Smooth muscle cell (in vitro differentiated cells): ENCODE data around the gene MAPK11. TPM values are rescaled to one million over a fixed set of nuclear protein-coding genes. Genes with fewer than 3 reads are reported as not detected.

ENCODE experiments used
- DNase-seq: peaks from one replicate; lab custom pipeline; 2025; ENCODE audit not compliant: unreplicated experiment; lab: John Stamatoyannopoulos, UW
- H2AFZ ChIP-seq: fragments of 200-600 bp; sonication (generic); 2 replicates; pipeline ENCODE4 v1.6.0; 2016; ENCODE audit warnings: antibody characterized with exemption, low read depth, mild to moderate bottlenecking
- H3F3A ChIP-seq: fragments of 200-600 bp; sonication (generic); 2 replicates; pipeline ENCODE4 v1.6.0; 2017; ENCODE audit warnings: antibody characterized with exemption, low read depth
- H3K27ac ChIP-seq: fragments of 200-600 bp; sonication (generic); 2 replicates; pipeline ENCODE4 v1.5.1; 2016; ENCODE audit warnings: low read depth, mild to moderate bottlenecking
- H3K27me3 ChIP-seq: fragments of 200-600 bp; sonication (generic); 2 replicates; pipeline ENCODE4 v1.6.1; 2016; ENCODE audit warnings: low read depth, mild to moderate bottlenecking
- H3K36me3 ChIP-seq: fragments of 200-600 bp; sonication (generic); 2 replicates; pipeline ENCODE4 v1.5.1; 2016; ENCODE audit warnings: low read depth
- H3K4me1 ChIP-seq: fragments of 200-600 bp; sonication (generic); 2 replicates; pipeline ENCODE4 v1.5.1; 2016; ENCODE audit warnings: low read depth
- H3K4me2 ChIP-seq: fragments of 200-600 bp; sonication (generic); 2 replicates; pipeline ENCODE4 v1.6.0; 2016; ENCODE audit warnings: mild to moderate bottlenecking
- H3K4me3 ChIP-seq: fragments of 200-600 bp; sonication (generic); 2 replicates; pipeline ENCODE4 v1.5.1; 2016; ENCODE audit warnings: mild to moderate bottlenecking
- H3K79me2 ChIP-seq: fragments of 200-600 bp; sonication (generic); 2 replicates; pipeline ENCODE4 v1.6.0; 2016; ENCODE audit warnings: low read depth, mild to moderate bottlenecking
- H3K9ac ChIP-seq: fragments of 200-600 bp; sonication (generic); 2 replicates; pipeline ENCODE4 v1.6.0; 2016; ENCODE audit warnings: low read depth
- H3K9me3 ChIP-seq: fragments of 200-600 bp; sonication (generic); replicated peaks from 2 replicates; pipeline ENCODE4 v1.5.1; 2016; ENCODE audit warnings: low read depth
- H4K20me1 ChIP-seq: fragments of 200-600 bp; sonication (generic); 2 replicates; pipeline ENCODE4 v1.6.0; 2016; ENCODE audit warnings: low read depth
- WGBS: methylation state at CpG from one replicate; pipeline ENCODE4 v1.1.7; 2016; ENCODE audit warnings: low lambda C conversion rate; 5-methylcytosine and 5-hydroxymethylcytosine counted together
- polyA plus RNA-seq: library from polyadenylated mRNA; unstranded; fragments of >200 nt; fragmentation: Nextera tagmentation; extraction: Ambion mirVana; gene quantifications from 2 replicates; pipeline ENCODE4 v1.2.1, GENCODE V29; 2016
- total RNA-seq: library from RNA; depleted of rRNA; stranded (reverse); fragments of >200 nt; gene quantifications from 2 replicates; pipeline ENCODE4 v1.2.3, GENCODE V29; 2014
- TF ChIP-seq, protein P1 (sequence below): fragments of 200-600 bp; sonication (generic); IDR thresholded peaks from 2 replicates; pipeline ENCODE4 v1.5.1; 2017; ENCODE audit warnings: borderline replicate concordance, mild to moderate bottlenecking, antibody characterized with exemption; ENCODE audit not compliant: insufficient read depth, poor library complexity, severe bottlenecking

The MAPK11 gene
- total and polyA plus RNA-seq, 2 experiments from 2014 or later, result 0.65 to 4.2 TPM

DNA sequence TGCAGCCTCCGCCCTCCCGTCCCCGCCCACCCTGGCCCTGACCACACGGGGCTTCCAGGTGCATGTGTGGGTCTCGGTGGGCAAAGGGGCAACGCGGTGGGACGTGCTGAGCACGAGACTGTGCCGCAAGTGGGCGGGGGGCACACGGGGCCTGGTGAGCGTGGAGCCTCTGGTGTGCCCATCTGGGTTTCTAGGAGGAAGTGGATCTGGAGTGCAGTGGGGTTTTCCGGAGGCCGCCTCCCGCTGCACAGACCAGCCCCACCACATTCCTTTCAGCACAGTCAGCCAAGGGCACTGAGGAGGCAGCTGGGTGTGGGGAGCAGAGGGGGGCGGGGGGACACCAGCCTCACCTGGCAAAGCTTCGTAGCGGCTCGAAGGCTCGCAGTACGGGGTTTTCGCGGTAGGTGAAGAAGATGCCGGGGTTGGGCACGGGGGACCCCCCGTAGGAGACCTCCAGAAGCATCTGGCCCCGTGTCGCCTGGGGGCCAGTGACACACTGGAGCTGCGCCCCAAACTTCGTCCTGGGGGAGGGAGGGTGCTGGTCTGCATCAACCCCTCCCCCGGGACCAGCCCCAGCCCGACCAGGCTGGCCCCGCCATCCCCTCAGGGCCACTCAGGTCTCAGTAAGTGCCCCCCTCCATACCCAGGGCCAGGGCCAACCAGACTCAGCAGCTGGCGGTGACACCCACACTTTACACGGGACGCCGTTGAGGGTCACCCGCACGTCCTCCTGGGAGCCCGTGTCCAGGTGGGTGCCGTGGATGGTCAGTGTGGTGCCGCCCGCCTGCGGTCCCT is 12.4 kb upstream of the MAPK11 start:
- TF ChIP-seq, protein P1, sequence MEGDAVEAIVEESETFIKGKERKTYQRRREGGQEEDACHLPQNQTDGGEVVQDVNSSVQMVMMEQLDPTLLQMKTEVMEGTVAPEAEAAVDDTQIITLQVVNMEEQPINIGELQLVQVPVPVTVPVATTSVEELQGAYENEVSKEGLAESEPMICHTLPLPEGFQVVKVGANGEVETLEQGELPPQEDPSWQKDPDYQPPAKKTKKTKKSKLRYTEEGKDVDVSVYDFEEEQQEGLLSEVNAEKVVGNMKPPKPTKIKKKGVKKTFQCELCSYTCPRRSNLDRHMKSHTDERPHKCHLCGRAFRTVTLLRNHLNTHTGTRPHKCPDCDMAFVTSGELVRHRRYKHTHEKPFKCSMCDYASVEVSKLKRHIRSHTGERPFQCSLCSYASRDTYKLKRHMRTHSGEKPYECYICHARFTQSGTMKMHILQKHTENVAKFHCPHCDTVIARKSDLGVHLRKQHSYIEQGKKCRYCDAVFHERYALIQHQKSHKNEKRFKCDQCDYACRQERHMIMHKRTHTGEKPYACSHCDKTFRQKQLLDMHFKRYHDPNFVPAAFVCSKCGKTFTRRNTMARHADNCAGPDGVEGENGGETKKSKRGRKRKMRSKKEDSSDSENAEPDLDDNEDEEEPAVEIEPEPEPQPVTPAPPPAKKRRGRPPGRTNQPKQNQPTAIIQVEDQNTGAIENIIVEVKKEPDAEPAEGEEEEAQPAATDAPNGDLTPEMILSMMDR, result no peak
- 83% methylated on average over 41 of the region's 45 CpGs for WGBS
- Histone ChIP-seq H3K4me3 (no peak overlapping the region), H3K4me1 (no peaks in the 10 kb centered on the region), H3K27me3 (no peaks in the 10 kb centered on the region), H3F3A (no peaks in the 10 kb centered on the region), H3K27ac (peak overlapping the region; percentile 59), H3K79me2 (peaks cover 23% of the 10 kb centered on the region), H3K4me2 (peak overlapping the region; percentile 17), H2AFZ (no peak overlapping the region), H3K9me3 (no peaks in the 10 kb centered on the region), H3K36me3 (no peaks in the 10 kb centered on the region), H3K9ac (no peak overlapping the region), H4K20me1 (peaks cover 92% of the 10 kb centered on the region)
- no peak for DNase-seq

DNA sequence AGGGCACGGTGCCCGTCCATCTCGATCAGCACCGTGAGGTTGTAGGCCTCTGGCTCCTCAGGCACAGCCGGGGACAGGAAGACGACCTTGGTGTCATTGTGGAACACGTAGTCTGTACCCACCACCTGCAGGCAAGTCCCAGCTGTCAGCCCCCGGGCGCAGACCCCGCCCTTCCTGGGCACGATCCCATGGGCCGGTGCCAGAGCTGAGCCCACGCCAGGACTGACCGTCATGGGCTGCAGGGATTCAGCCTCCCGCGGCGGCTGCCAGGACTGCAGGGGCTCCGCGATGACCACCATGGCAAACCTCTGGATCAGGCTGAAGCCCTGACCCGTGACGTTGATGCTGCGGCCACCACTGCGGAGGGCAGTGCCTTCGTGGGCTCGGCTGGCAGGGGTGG is 11.8 kb upstream of the MAPK11 start:
- H2AFZ ChIP-seq, result no peak overlapping the region
- H3F3A ChIP-seq, result no peaks in the 10 kb centered on the region
- 93% methylated on average over 25 of the region's 25 CpGs for WGBS
- peaks cover 17% of the 10 kb centered on the region for H3K79me2 ChIP-seq
- no peaks in the 10 kb centered on the region for H3K4me1 ChIP-seq
- no peak for DNase-seq
- no peak overlapping the region for H3K4me3 ChIP-seq
- peak overlapping the region; percentile 59 for H3K27ac ChIP-seq
- no peak overlapping the region for H3K9ac ChIP-seq
- H3K27me3 ChIP-seq, result no peaks in the 10 kb centered on the region
- H3K4me2 ChIP-seq, result no peak overlapping the region
- H3K9me3 ChIP-seq, result no peaks in the 10 kb centered on the region
- H3K36me3 ChIP-seq, result no peaks in the 10 kb centered on the region
- peaks cover 92% of the 10 kb centered on the region for H4K20me1 ChIP-seq
- TF ChIP-seq, protein P1, result no peak

DNA sequence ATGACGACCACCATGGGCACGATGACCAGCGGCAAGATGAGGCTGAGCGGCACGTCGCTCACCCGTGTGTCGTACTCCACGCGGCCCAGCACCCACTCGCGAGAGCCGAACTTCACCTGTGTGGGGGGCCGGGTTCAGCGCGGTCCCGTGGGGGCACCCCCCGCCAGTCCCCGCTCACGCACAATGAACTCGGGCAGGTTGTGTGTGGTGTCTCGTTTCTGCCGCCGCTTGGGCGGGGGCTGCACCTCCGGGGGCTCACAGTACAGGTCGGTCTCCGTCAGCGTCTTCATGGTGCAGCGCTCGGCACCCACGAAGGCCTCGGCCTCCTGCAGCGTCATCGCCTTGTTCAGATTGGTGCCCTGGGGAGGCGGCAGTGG is 11.2 kb upstream of the MAPK11 start:
- no peak overlapping the region for H2AFZ ChIP-seq
- H3K36me3 ChIP-seq, result no peaks in the 10 kb centered on the region
- H3K27ac ChIP-seq, result no peak overlapping the region
- no peak overlapping the region for H3K9ac ChIP-seq
- no peaks in the 10 kb centered on the region for H3K9me3 ChIP-seq
- H3K4me1 ChIP-seq, result no peaks in the 10 kb centered on the region
- TF ChIP-seq, protein P1, result no peak
- DNase-seq, result no peak
- H3F3A ChIP-seq, result no peaks in the 10 kb centered on the region
- 96% methylated on average over 36 of the region's 36 CpGs for WGBS
- peaks cover 92% of the 10 kb centered on the region for H4K20me1 ChIP-seq
- no peak overlapping the region for H3K4me3 ChIP-seq
- H3K79me2 ChIP-seq, result peaks cover 11% of the 10 kb centered on the region
- H3K4me2 ChIP-seq, result no peak overlapping the region
- H3K27me3 ChIP-seq, result no peaks in the 10 kb centered on the region
